Smooth muscle cell (in vitro differentiated cells): ENCODE measurements around the gene SCRN3. TPM values are rescaled to one million over a fixed set of nuclear protein-coding genes. Genes with fewer than 3 reads are reported as not detected.

Experiments used
- DNase-seq: peaks from one replicate; lab custom pipeline; 2025; ENCODE audit not compliant: unreplicated experiment; lab: John Stamatoyannopoulos, UW
- H2AFZ ChIP-seq: fragments of 200-600 bp; sonication (generic); 2 replicates; pipeline ENCODE4 v1.6.0; 2016; ENCODE audit warnings: antibody characterized with exemption, low read depth, mild to moderate bottlenecking
- H3F3A ChIP-seq: fragments of 200-600 bp; sonication (generic); 2 replicates; pipeline ENCODE4 v1.6.0; 2017; ENCODE audit warnings: antibody characterized with exemption, low read depth
- H3K27ac ChIP-seq: fragments of 200-600 bp; sonication (generic); 2 replicates; pipeline ENCODE4 v1.5.1; 2016; ENCODE audit warnings: low read depth, mild to moderate bottlenecking
- H3K27me3 ChIP-seq: fragments of 200-600 bp; sonication (generic); 2 replicates; pipeline ENCODE4 v1.6.1; 2016; ENCODE audit warnings: low read depth, mild to moderate bottlenecking
- H3K36me3 ChIP-seq: fragments of 200-600 bp; sonication (generic); 2 replicates; pipeline ENCODE4 v1.5.1; 2016; ENCODE audit warnings: low read depth
- H3K4me1 ChIP-seq: fragments of 200-600 bp; sonication (generic); 2 replicates; pipeline ENCODE4 v1.5.1; 2016; ENCODE audit warnings: low read depth
- H3K4me2 ChIP-seq: fragments of 200-600 bp; sonication (generic); 2 replicates; pipeline ENCODE4 v1.6.0; 2016; ENCODE audit warnings: mild to moderate bottlenecking
- H3K4me3 ChIP-seq: fragments of 200-600 bp; sonication (generic); 2 replicates; pipeline ENCODE4 v1.5.1; 2016; ENCODE audit warnings: mild to moderate bottlenecking
- H3K79me2 ChIP-seq: fragments of 200-600 bp; sonication (generic); 2 replicates; pipeline ENCODE4 v1.6.0; 2016; ENCODE audit warnings: low read depth, mild to moderate bottlenecking
- H3K9ac ChIP-seq: fragments of 200-600 bp; sonication (generic); 2 replicates; pipeline ENCODE4 v1.6.0; 2016; ENCODE audit warnings: low read depth
- H3K9me3 ChIP-seq: fragments of 200-600 bp; sonication (generic); replicated peaks from 2 replicates; pipeline ENCODE4 v1.5.1; 2016; ENCODE audit warnings: low read depth
- H4K20me1 ChIP-seq: fragments of 200-600 bp; sonication (generic); 2 replicates; pipeline ENCODE4 v1.6.0; 2016; ENCODE audit warnings: low read depth
- WGBS: methylation state at CpG from one replicate; pipeline ENCODE4 v1.1.7; 2016; ENCODE audit warnings: low lambda C conversion rate; 5-methylcytosine and 5-hydroxymethylcytosine counted together
- polyA plus RNA-seq: library from polyadenylated mRNA; unstranded; fragments of >200 nt; fragmentation: Nextera tagmentation; extraction: Ambion mirVana; gene quantifications from 2 replicates; pipeline ENCODE4 v1.2.1, GENCODE V29; 2016
- total RNA-seq: library from RNA; depleted of rRNA; stranded (reverse); fragments of >200 nt; gene quantifications from 2 replicates; pipeline ENCODE4 v1.2.3, GENCODE V29; 2014
- TF ChIP-seq, protein P1 (sequence below): fragments of 200-600 bp; sonication (generic); IDR thresholded peaks from 2 replicates; pipeline ENCODE4 v1.5.1; 2017; ENCODE audit warnings: borderline replicate concordance, mild to moderate bottlenecking, antibody characterized with exemption; ENCODE audit not compliant: insufficient read depth, poor library complexity, severe bottlenecking

SCRN3 gene
- total and polyA plus RNA-seq, 2 experiments from 2014 or later = 9.8 to 27.2 TPM

DNA sequence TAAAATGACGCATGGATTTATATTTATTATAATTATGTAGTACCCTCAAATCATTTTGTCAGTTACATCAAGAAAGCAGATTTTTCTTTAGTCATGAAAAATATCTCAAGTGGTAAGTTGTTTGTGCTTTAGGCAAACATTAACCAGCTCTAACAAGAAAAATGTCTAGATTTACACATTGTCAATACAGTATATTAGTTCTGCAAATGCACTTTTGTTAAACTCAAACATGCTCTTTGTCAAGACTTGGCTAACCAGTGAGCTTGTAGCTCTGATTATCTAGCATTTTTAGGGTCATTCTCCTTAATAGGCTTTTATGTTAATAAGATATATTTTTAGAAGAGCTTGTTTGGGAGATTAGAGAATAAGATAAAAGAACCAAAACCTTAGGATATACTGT, 32.7 kb downstream of the SCRN3 start:
- WGBS = 96% methylated on average over 1 of the region's 1 CpG
- Histone ChIP-seq H3K79me2 (no peaks in the 10 kb centered on the region), H3K27ac (no peak overlapping the region), H3K27me3 (no peaks in the 10 kb centered on the region), H3K9me3 (no peaks in the 10 kb centered on the region), H2AFZ (no peak overlapping the region), H3K4me3 (no peak overlapping the region), H3K9ac (no peak overlapping the region), H3K4me2 (no peak overlapping the region), H3K36me3 (peaks cover 16% of the 10 kb centered on the region), H3F3A (no peaks in the 10 kb centered on the region), H4K20me1 (no peaks in the 10 kb centered on the region), H3K4me1 (no peaks in the 10 kb centered on the region)
- TF ChIP-seq, protein P1, sequence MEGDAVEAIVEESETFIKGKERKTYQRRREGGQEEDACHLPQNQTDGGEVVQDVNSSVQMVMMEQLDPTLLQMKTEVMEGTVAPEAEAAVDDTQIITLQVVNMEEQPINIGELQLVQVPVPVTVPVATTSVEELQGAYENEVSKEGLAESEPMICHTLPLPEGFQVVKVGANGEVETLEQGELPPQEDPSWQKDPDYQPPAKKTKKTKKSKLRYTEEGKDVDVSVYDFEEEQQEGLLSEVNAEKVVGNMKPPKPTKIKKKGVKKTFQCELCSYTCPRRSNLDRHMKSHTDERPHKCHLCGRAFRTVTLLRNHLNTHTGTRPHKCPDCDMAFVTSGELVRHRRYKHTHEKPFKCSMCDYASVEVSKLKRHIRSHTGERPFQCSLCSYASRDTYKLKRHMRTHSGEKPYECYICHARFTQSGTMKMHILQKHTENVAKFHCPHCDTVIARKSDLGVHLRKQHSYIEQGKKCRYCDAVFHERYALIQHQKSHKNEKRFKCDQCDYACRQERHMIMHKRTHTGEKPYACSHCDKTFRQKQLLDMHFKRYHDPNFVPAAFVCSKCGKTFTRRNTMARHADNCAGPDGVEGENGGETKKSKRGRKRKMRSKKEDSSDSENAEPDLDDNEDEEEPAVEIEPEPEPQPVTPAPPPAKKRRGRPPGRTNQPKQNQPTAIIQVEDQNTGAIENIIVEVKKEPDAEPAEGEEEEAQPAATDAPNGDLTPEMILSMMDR = no peak
- no peak for DNase-seq

DNA sequence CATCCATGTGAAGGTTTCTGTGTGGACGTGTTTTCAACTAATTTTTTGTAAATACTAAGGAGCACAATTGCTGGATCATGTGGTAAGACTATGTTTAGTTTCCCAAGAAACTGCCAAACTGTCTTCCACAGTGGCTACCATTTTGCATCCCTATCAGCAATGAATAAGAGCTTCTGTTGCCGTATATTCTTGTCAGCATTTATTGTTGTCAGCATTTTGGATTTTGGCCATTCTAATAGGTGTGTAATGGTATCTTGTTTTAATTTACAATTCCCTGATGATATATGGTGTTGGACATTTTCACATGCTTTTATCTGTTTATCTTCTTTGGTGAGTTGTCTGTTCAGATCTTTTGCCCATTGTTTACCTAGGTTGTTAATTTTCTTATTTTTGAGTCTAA, 34.5 kb downstream of the SCRN3 start:
- TF ChIP-seq, protein P1 = no peak
- no peak overlapping the region for H3K4me3 ChIP-seq
- no peaks in the 10 kb centered on the region for H3F3A ChIP-seq
- 97% methylated on average over 2 of the region's 2 CpGs for WGBS
- H3K27ac ChIP-seq = no peak overlapping the region
- DNase-seq = no peak
- H3K79me2 ChIP-seq = no peaks in the 10 kb centered on the region
- no peak overlapping the region for H3K9ac ChIP-seq
- no peak overlapping the region for H3K4me2 ChIP-seq
- no peaks in the 10 kb centered on the region for H3K27me3 ChIP-seq
- no peaks in the 10 kb centered on the region for H3K9me3 ChIP-seq
- no peaks in the 10 kb centered on the region for H4K20me1 ChIP-seq
- no peak overlapping the region for H2AFZ ChIP-seq
- H3K4me1 ChIP-seq = no peaks in the 10 kb centered on the region
- H3K36me3 ChIP-seq = peaks cover 10% of the 10 kb centered on the region

DNA sequence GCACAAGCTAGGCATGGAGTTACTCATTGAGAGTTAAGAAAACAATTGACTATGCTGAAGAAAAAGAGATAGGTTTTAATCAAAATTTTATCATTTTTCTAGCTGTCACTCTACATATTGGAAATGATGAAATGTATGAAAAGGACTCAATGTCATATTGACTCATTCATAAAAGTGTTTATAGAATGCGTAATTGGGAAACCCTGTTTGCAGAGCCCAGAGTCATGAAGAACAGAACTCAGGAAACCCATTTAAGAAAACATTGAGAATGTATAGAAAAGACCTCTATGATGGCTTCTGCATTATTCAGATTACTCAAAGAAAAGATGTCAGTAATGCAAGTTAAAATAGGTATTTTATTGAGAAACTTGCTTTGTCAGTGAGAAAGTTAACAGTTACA, 36.4 kb downstream of the SCRN3 start:
- Histone ChIP-seq H3F3A (no peaks in the 10 kb centered on the region), H3K27me3 (no peaks in the 10 kb centered on the region), H3K9ac (no peak overlapping the region), H3K4me2 (no peak overlapping the region), H2AFZ (no peak overlapping the region), H4K20me1 (no peaks in the 10 kb centered on the region), H3K9me3 (no peaks in the 10 kb centered on the region), H3K79me2 (no peaks in the 10 kb centered on the region), H3K4me1 (no peaks in the 10 kb centered on the region), H3K36me3 (peaks cover 10% of the 10 kb centered on the region), H3K4me3 (no peak overlapping the region), H3K27ac (no peak overlapping the region)
- WGBS = 98% methylated on average over 1 of the region's 1 CpG
- no peak for DNase-seq
- TF ChIP-seq, protein P1 = no peak

DNA sequence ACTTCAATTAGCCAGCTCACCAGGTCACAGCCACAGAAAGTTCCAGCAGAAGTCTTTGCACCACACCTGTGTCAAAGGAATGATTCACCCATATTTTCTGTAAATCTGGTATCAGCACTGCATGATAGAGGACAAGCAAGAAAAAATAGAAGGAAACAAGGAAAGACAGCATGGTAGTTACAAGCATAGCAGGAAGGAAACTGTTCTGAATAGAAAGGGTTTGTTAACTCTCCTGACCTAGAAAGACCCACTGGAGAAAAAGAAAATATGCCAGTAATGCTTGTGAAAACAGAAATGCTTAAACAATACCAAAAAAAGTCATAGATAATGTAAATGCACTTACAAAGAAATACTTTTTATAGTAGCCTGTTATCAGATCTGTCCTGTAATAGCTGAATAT, 40.8 kb downstream of the SCRN3 start:
- Histone ChIP-seq H3K4me2 (no peak overlapping the region), H3K27me3 (no peaks in the 10 kb centered on the region), H3K4me1 (no peaks in the 10 kb centered on the region), H4K20me1 (no peaks in the 10 kb centered on the region), H3K9ac (no peak overlapping the region), H2AFZ (no peak overlapping the region), H3K79me2 (no peaks in the 10 kb centered on the region), H3K9me3 (no peaks in the 10 kb centered on the region), H3F3A (peaks cover 5% of the 10 kb centered on the region), H3K36me3 (no peaks in the 10 kb centered on the region), H3K27ac (no peak overlapping the region), H3K4me3 (no peak overlapping the region)
- DNase-seq = no peak
- TF ChIP-seq, protein P1 = no peak
